HEK293 (cell line): ENCODE measurements around the gene HS3ST4.

Source experiments
- CTCF ChIA-PET: fragments of 350-600 bp; formaldehyde crosslinking; extraction: SDS; loops from one replicate; lab custom pipeline; 2021; ENCODE audit warnings: antibody characterized with exemption; lab: Yijun Ruan, JAX
- POLR2A ChIA-PET: fragments of 300-600 bp; formaldehyde crosslinking; extraction: SDS; loops from one replicate; lab custom pipeline; 2020; ENCODE audit warnings: antibody characterized with exemption, inconsistent platforms; lab: Yijun Ruan, JAX
- H3K27ac ChIP-seq: fragments of 200-500 bp; sonication (Bioruptor generic); 2 replicates; pipeline ENCODE4 v1.5.1; 2014; ENCODE audit warnings: low read depth, low read length, control low read depth, inconsistent platforms; ENCODE audit errors: extremely low read depth
- H3K36me3 ChIP-seq, 2 experiments: fragments of 200-500 bp in 1 of 2; sonication (Bioruptor generic) in 1 of 2; 1 replicate in 1 of 2; 2 replicates in 1 of 2; pipeline ENCODE4 v1.5.1; 2014 to 2017; ENCODE audit warnings: inconsistent platforms in 2 of 2, low read length in 2 of 2; ENCODE audit not compliant: control insufficient read depth in 2 of 2, insufficient read depth in 1 of 2
- H3K4me1 ChIP-seq: fragments of 200-500 bp; sonication (Bioruptor generic); 2 replicates; pipeline ENCODE4 v1.5.1; 2014; ENCODE audit warnings: mild to moderate bottlenecking, low read length, inconsistent platforms; ENCODE audit not compliant: control insufficient read depth, insufficient read depth
- H3K4me3 ChIP-seq: 2 replicates; pipeline ENCODE4 v1.5.1; 2011; ENCODE audit warnings: low read depth, mild to moderate bottlenecking, control low read depth, low read length, moderate library complexity
- H3K9me3 ChIP-seq: fragments of 200-500 bp; sonication (Bioruptor generic); 2 replicates; pipeline ENCODE4 v1.5.1; 2014; ENCODE audit warnings: low read depth, low read length, inconsistent platforms; ENCODE audit not compliant: control insufficient read depth, insufficient read depth
- BCL11A ChIP-seq: fragments of 450-650 bp; formaldehyde crosslinking; IDR thresholded peaks from 2 replicates; pipeline ENCODE4 v1.5.1; 2016; ENCODE audit warnings: low read depth, missing biosample characterization, missing genetic modification characterization
- BCL11B ChIP-seq: fragments of 450-650 bp; formaldehyde crosslinking; IDR thresholded peaks from 2 replicates; pipeline ENCODE4 v1.5.1; 2016; ENCODE audit warnings: low read depth, missing biosample characterization, missing genetic modification characterization
- GLI2 ChIP-seq: fragments of 450-650 bp; formaldehyde crosslinking; IDR thresholded peaks from 2 replicates; pipeline ENCODE4; 2017; ENCODE audit warnings: missing biosample characterization, missing genetic modification characterization, low read depth, borderline replicate concordance
- INSM2 ChIP-seq: fragments of 450-650 bp; formaldehyde crosslinking; IDR thresholded peaks from 2 replicates; pipeline ENCODE4 v1.5.1; 2016; ENCODE audit warnings: missing biosample characterization, missing genetic modification characterization
- SP2 ChIP-seq: fragments of 450-650 bp; formaldehyde crosslinking; IDR thresholded peaks from 2 replicates; pipeline ENCODE4 v1.5.1; 2016; ENCODE audit warnings: missing biosample characterization, missing genetic modification characterization
- TRIM28 ChIP-seq: IDR thresholded peaks from 2 replicates; pipeline ENCODE4 v1.6.1; 2011; ENCODE audit warnings: low read length, control low read depth, borderline replicate concordance
- ZBTB6 ChIP-seq: fragments of 450-650 bp; formaldehyde crosslinking; IDR thresholded peaks from 2 replicates; pipeline ENCODE4 v1.5.1; 2017; ENCODE audit warnings: missing biosample characterization, missing genetic modification characterization
- ZIC2 ChIP-seq: fragments of 450-650 bp; formaldehyde crosslinking; IDR thresholded peaks from 2 replicates; pipeline ENCODE4 v1.5.1; 2016; ENCODE audit warnings: missing biosample characterization, missing genetic modification characterization
- ZNF146 ChIP-seq: fragments of 450-650 bp; formaldehyde crosslinking; IDR thresholded peaks from 2 replicates; pipeline ENCODE4 v1.5.1; 2016; ENCODE audit warnings: missing biosample characterization, missing genetic modification characterization
- ZNF175 ChIP-seq: fragments of 450-650 bp; formaldehyde crosslinking; IDR thresholded peaks from 2 replicates; pipeline ENCODE4 v1.5.1; 2016; ENCODE audit warnings: missing biosample characterization, missing genetic modification characterization
- ZNF221 ChIP-seq: fragments of 450-650 bp; formaldehyde crosslinking; IDR thresholded peaks from 2 replicates; pipeline ENCODE4 v1.5.1; 2017; ENCODE audit warnings: missing biosample characterization, missing genetic modification characterization, borderline replicate concordance
- ZNF324 ChIP-seq: fragments of 450-650 bp; formaldehyde crosslinking; IDR thresholded peaks from 2 replicates; pipeline ENCODE4 v1.5.1; 2016; ENCODE audit warnings: missing biosample characterization, missing genetic modification characterization
- ZNF341 ChIP-seq: fragments of 450-650 bp; formaldehyde crosslinking; IDR thresholded peaks from 2 replicates; pipeline ENCODE4; 2016; ENCODE audit warnings: low read depth, missing biosample characterization, missing genetic modification characterization
- ZNF354C ChIP-seq: fragments of 450-650 bp; formaldehyde crosslinking; IDR thresholded peaks from 2 replicates; pipeline ENCODE4 v1.5.1; 2016; ENCODE audit warnings: missing biosample characterization, missing genetic modification characterization, low read depth, borderline replicate concordance
- ZNF529 ChIP-seq: fragments of 450-650 bp; formaldehyde crosslinking; IDR thresholded peaks from 2 replicates; pipeline ENCODE4 v1.5.1; 2017; ENCODE audit warnings: missing genetic modification characterization, missing biosample characterization; ENCODE audit not compliant: insufficient replicate concordance
- ZNF544 ChIP-seq: fragments of 450-650 bp; formaldehyde crosslinking; IDR thresholded peaks from 2 replicates; pipeline ENCODE4 v1.5.0; 2017; ENCODE audit warnings: missing biosample characterization, missing genetic modification characterization
- ZNF558 ChIP-seq: fragments of 450-650 bp; formaldehyde crosslinking; IDR thresholded peaks from 2 replicates; pipeline ENCODE4 v1.5.1; 2016; ENCODE audit warnings: missing biosample characterization, missing genetic modification characterization
- ZNF626 ChIP-seq: fragments of 450-650 bp; sonication (Bioruptor Pico); formaldehyde crosslinking; IDR thresholded peaks from 2 replicates; pipeline ENCODE4 v1.5.1; 2018; ENCODE audit warnings: missing biosample characterization, missing genetic modification characterization, inconsistent platforms
- ZNF701 ChIP-seq: fragments of 450-650 bp; formaldehyde crosslinking; IDR thresholded peaks from 2 replicates; pipeline ENCODE4 v1.5.1; 2016; ENCODE audit warnings: missing biosample characterization, missing genetic modification characterization
- ZNF707 ChIP-seq: fragments of 450-650 bp; formaldehyde crosslinking; IDR thresholded peaks from 2 replicates; pipeline ENCODE4 v1.5.1; 2016; ENCODE audit warnings: missing biosample characterization, missing genetic modification characterization
- ZNF76 ChIP-seq: fragments of 450-650 bp; formaldehyde crosslinking; IDR thresholded peaks from 2 replicates; pipeline ENCODE4; 2016; ENCODE audit warnings: low read depth, missing biosample characterization, missing genetic modification characterization, borderline replicate concordance
- TF ChIP-seq, protein P1 (sequence below): fragments of 450-650 bp; formaldehyde crosslinking; IDR thresholded peaks from 2 replicates; pipeline ENCODE4 v1.5.1; 2016; ENCODE audit warnings: missing biosample characterization, missing genetic modification characterization
- TF ChIP-seq, protein P2 (sequence below): fragments of 450-650 bp; formaldehyde crosslinking; IDR thresholded peaks from 2 replicates; pipeline ENCODE4 v1.5.1; 2016; ENCODE audit warnings: missing biosample characterization, missing genetic modification characterization
- TF ChIP-seq, protein P3 (sequence below): fragments of 450-650 bp; formaldehyde crosslinking; IDR thresholded peaks from 2 replicates; pipeline ENCODE4 v1.5.1; 2016; ENCODE audit warnings: missing biosample characterization, missing genetic modification characterization

The HS3ST4 gene

GRCh38 chr16:25859645-25860044 lies 167.9 kb downstream of the HS3ST4 start:
- no peak overlapping the region for H3K27ac ChIP-seq
- POLR2A ChIA-PET, result no interaction called here
- H3K4me1 ChIP-seq, result no peaks in the 10 kb centered on the region
- no peaks in the 10 kb centered on the region for H3K36me3 ChIP-seq
- no peaks in the 10 kb centered on the region for H3K9me3 ChIP-seq
- H3K4me3 ChIP-seq, result no peak overlapping the region
- no peak for TF ChIP-seq ZNF76 (tag by site-specific recombination)
- no peak for TF ChIP-seq ZNF558
- TF ChIP-seq, protein P1, sequence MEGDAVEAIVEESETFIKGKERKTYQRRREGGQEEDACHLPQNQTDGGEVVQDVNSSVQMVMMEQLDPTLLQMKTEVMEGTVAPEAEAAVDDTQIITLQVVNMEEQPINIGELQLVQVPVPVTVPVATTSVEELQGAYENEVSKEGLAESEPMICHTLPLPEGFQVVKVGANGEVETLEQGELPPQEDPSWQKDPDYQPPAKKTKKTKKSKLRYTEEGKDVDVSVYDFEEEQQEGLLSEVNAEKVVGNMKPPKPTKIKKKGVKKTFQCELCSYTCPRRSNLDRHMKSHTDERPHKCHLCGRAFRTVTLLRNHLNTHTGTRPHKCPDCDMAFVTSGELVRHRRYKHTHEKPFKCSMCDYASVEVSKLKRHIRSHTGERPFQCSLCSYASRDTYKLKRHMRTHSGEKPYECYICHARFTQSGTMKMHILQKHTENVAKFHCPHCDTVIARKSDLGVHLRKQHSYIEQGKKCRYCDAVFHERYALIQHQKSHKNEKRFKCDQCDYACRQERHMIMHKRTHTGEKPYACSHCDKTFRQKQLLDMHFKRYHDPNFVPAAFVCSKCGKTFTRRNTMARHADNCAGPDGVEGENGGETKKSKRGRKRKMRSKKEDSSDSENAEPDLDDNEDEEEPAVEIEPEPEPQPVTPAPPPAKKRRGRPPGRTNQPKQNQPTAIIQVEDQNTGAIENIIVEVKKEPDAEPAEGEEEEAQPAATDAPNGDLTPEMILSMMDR (tag by site-specific recombination), result no peak
- no peak for TF ChIP-seq BCL11A (tag by site-specific recombination)
- TF ChIP-seq TRIM28, result no peak
- no peak for TF ChIP-seq INSM2 (tag by site-specific recombination)
- no peak for TF ChIP-seq ZNF707 (tag by site-specific recombination)
- TF ChIP-seq ZNF175 (tag by site-specific recombination), result no peak
- TF ChIP-seq ZNF354C (tag by site-specific recombination), result no peak
- TF ChIP-seq ZBTB6, result no peak
- no peak for TF ChIP-seq ZNF626 (tag by site-specific recombination)
- TF ChIP-seq, all 188 proteins: peak for 0
- CTCF ChIA-PET, result no interaction called here

DNA sequence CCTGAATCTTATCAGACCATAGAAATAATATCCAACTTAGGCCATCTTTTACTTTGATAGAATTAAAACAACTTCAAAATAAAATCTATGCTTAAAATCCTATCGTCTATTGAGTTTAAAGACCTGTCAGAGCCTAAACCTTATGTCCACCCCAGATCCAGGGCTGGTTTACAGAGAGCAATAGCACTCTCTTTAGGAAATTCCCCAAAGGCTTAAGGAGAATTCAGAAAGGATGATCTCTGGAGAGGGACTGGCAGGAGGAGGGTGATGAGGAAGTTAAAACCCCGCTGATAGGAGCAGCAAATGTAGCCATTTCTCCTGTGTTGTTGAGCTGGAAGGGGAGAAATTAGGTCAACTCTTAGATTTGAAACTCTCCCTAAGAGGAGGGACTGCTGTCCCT lies 175.3 kb downstream of the HS3ST4 start:
- POLR2A ChIA-PET, result no interaction called here
- Histone ChIP-seq H3K27ac (no peak overlapping the region), H3K4me3 (no peak overlapping the region), H3K36me3 (no peaks in the 10 kb centered on the region), H3K9me3 (no peaks in the 10 kb centered on the region)
- CTCF ChIA-PET, result no interaction called here
- TF ChIP-seq ZIC2 (tag by site-specific recombination) (no peak), ZNF544 (tag by site-specific recombination) (no peak), ZNF701 (tag by site-specific recombination) (no peak)
- TF ChIP-seq, all 188 proteins: peak for 0
- no peaks in the 10 kb centered on the region for H3K4me1 ChIP-seq

- Histone ChIP-seq H3K4me3 (no peak overlapping the region), H3K4me1 (no peaks in the 10 kb centered on the region), H3K36me3 (no peaks in the 10 kb centered on the region), H3K9me3 (no peaks in the 10 kb centered on the region), H3K27ac (no peak overlapping the region)
- ChIA-PET POLR2A (no interaction called here), CTCF (no interaction called here)
- TF ChIP-seq ZNF146 (tag by site-specific recombination) (no peak), ZNF529 (tag by site-specific recombination) (no peak), GLI2 (tag by site-specific recombination) (no peak), BCL11B (no peak), ZNF324 (tag by site-specific recombination) (no peak), ZNF341 (no peak), ZNF221 (tag by site-specific recombination) (no peak), SP2 (tag by site-specific recombination) (no peak)
- TF ChIP-seq, protein P2, sequence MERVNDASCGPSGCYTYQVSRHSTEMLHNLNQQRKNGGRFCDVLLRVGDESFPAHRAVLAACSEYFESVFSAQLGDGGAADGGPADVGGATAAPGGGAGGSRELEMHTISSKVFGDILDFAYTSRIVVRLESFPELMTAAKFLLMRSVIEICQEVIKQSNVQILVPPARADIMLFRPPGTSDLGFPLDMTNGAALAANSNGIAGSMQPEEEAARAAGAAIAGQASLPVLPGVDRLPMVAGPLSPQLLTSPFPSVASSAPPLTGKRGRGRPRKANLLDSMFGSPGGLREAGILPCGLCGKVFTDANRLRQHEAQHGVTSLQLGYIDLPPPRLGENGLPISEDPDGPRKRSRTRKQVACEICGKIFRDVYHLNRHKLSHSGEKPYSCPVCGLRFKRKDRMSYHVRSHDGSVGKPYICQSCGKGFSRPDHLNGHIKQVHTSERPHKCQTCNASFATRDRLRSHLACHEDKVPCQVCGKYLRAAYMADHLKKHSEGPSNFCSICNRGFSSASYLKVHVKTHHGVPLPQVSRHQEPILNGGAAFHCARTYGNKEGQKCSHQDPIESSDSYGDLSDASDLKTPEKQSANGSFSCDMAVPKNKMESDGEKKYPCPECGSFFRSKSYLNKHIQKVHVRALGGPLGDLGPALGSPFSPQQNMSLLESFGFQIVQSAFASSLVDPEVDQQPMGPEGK, result no peak
- TF ChIP-seq, protein P3, sequence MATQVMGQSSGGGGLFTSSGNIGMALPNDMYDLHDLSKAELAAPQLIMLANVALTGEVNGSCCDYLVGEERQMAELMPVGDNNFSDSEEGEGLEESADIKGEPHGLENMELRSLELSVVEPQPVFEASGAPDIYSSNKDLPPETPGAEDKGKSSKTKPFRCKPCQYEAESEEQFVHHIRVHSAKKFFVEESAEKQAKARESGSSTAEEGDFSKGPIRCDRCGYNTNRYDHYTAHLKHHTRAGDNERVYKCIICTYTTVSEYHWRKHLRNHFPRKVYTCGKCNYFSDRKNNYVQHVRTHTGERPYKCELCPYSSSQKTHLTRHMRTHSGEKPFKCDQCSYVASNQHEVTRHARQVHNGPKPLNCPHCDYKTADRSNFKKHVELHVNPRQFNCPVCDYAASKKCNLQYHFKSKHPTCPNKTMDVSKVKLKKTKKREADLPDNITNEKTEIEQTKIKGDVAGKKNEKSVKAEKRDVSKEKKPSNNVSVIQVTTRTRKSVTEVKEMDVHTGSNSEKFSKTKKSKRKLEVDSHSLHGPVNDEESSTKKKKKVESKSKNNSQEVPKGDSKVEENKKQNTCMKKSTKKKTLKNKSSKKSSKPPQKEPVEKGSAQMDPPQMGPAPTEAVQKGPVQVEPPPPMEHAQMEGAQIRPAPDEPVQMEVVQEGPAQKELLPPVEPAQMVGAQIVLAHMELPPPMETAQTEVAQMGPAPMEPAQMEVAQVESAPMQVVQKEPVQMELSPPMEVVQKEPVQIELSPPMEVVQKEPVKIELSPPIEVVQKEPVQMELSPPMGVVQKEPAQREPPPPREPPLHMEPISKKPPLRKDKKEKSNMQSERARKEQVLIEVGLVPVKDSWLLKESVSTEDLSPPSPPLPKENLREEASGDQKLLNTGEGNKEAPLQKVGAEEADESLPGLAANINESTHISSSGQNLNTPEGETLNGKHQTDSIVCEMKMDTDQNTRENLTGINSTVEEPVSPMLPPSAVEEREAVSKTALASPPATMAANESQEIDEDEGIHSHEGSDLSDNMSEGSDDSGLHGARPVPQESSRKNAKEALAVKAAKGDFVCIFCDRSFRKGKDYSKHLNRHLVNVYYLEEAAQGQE (tag by site-specific recombination), result no peak
Observed at GRCh38 chr16:25868106-25868505, 176.3 kb downstream of the HS3ST4 start.
